ENCODE results near the gene GPC6.

DNA sequence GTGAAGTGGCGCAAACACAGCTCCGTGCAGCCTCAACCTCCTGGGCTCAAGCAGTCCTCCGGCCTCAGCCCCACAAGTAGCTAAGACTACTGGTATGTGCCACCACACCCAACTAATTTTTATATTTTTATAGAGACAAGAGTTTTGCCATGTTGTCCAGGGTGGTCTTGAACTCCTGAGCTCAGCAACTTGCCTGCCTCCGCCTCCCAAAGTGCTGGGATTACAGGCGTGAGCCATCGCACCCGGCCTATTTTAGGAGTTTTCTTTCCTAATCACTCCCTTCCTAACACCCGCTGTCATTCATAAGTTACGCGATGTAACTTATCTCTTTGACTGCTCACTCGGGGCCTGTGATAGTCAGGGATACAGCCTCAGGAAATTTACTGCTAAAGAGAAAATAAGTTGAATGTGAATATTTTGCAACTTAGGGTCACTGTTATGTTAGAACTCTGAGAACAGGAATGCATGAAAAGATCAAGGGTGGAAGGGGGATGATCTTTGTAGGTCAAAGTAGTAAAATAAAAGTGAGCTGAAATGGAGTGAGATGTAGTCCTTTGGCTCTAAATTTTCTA lies 1112.6 kb downstream of the GPC6 start:
- TF ChIP-seq, protein P1, sequence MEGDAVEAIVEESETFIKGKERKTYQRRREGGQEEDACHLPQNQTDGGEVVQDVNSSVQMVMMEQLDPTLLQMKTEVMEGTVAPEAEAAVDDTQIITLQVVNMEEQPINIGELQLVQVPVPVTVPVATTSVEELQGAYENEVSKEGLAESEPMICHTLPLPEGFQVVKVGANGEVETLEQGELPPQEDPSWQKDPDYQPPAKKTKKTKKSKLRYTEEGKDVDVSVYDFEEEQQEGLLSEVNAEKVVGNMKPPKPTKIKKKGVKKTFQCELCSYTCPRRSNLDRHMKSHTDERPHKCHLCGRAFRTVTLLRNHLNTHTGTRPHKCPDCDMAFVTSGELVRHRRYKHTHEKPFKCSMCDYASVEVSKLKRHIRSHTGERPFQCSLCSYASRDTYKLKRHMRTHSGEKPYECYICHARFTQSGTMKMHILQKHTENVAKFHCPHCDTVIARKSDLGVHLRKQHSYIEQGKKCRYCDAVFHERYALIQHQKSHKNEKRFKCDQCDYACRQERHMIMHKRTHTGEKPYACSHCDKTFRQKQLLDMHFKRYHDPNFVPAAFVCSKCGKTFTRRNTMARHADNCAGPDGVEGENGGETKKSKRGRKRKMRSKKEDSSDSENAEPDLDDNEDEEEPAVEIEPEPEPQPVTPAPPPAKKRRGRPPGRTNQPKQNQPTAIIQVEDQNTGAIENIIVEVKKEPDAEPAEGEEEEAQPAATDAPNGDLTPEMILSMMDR (IDR thresholded peaks at IDR 0.05; ENCODE audit: insufficient read depth, low read depth, low read length) = no peak
- TF ChIP-seq EZH2 (IDR thresholded peaks at IDR 0.05; ENCODE audit: insufficient read depth, low read length) = no peak

Measured in astrocyte (in vitro differentiated cells and primary cell).